ENCODE measurements around the gene FNDC3B. TPM values are rescaled to one million over a fixed set of nuclear protein-coding genes. Genes with fewer than 3 reads are reported as not detected.

FNDC3B gene
- total RNA-seq, 1 experiment from 2014 or later = 173 TPM

GRCh38 chr3:172270557-172271166 is 231.3 kb downstream of the FNDC3B start:
- ChIA-PET CTCF (no interaction called here), POLR2A (no interaction called here)
- no TSS peak for BruUV-seq (replicated peaks)

GRCh38 chr3:172271386-172271976 is 232.1 kb downstream of the FNDC3B start:
- no peaks in the 10 kb centered on the region for H3K4me1 ChIP-seq (ENCODE audit: control insufficient read depth, insufficient read depth, low read length)
- intact Hi-C loops (cut with micrococcal nuclease; ENCODE audit: unreplicated experiment) (no loop called here), in situ Hi-C loops (cut with HindIII; ENCODE audit: low pct_unique_long_range_greater_than_20kb, low sequenced_read_pairs) (no loop called here)
- ChIA-PET CTCF (no interaction called here), POLR2A (no interaction called here)
- no TSS peak for BruUV-seq (replicated peaks)
- H3K36me3 ChIP-seq (ENCODE audit: control insufficient read depth, insufficient read depth, low read length) = peaks cover 2% of the 10 kb centered on the region; the same call in 1 of the 2 replicates
- H3K9me3 ChIP-seq (ENCODE audit: control insufficient read depth, insufficient read depth, low read depth, low read length) = no peaks in the 10 kb centered on the region
- no peaks in the 10 kb centered on the region for H3K27me3 ChIP-seq (ENCODE audit: control insufficient read depth, insufficient read depth, low read length)
- no peak overlapping the region for H3K27ac ChIP-seq (ENCODE audit: low read length)
- no peak for ATAC-seq
- H3K4me3 ChIP-seq (ENCODE audit: low read depth in 2 of 2, low read length in 2 of 2) = no peak overlapping the region
- no peak for TF ChIP-seq REST (IDR thresholded peaks at IDR 0.05; ENCODE audit: insufficient read depth in 1 of 2, low read depth in 2 of 2, low read length in 1 of 2)
- no peak for TF ChIP-seq SIN3A (IDR thresholded peaks at IDR 0.05; ENCODE audit: borderline replicate concordance, insufficient read depth, low read depth, low read length)
- no peak for TF ChIP-seq CTCF (IDR thresholded peaks at IDR 0.05)
- no peak for DNase-seq (ENCODE audit: low read depth, low spot score)

More at GRCh38 chr3:172270557-172271166, 231.3 kb downstream of the FNDC3B start:
- intact Hi-C loops (cut with micrococcal nuclease; ENCODE audit: unreplicated experiment) = no loop called here
- Histone ChIP-seq H3K27me3 (ENCODE audit: control insufficient read depth, insufficient read depth, low read length) (no peaks in the 10 kb centered on the region), H3K4me1 (ENCODE audit: control insufficient read depth, insufficient read depth, low read length) (no peaks in the 10 kb centered on the region), H3K9me3 (ENCODE audit: control insufficient read depth, insufficient read depth, low read depth, low read length) (no peaks in the 10 kb centered on the region), H3K36me3 (ENCODE audit: control insufficient read depth, insufficient read depth, low read length) (peaks cover 3% of the 10 kb centered on the region; the same call in 1 of the 2 replicates), H3K4me3 (ENCODE audit: low read depth in 2 of 2, low read length in 2 of 2) (no peak overlapping the region), H3K27ac (ENCODE audit: low read length) (no peak overlapping the region)
- ATAC-seq = no peak
- in situ Hi-C loops (cut with HindIII; ENCODE audit: low pct_unique_long_range_greater_than_20kb, low sequenced_read_pairs) = no loop called here
- TF ChIP-seq SIN3A (IDR thresholded peaks at IDR 0.05; ENCODE audit: borderline replicate concordance, insufficient read depth, low read depth, low read length) (no peak), POLR2AphosphoS5 (IDR thresholded peaks at IDR 0.05; ENCODE audit: low read depth, low read length) (no peak), REST (IDR thresholded peaks at IDR 0.05; ENCODE audit: insufficient read depth in 1 of 2, low read depth in 2 of 2, low read length in 1 of 2) (no peak), CTCF (IDR thresholded peaks at IDR 0.05) (no peak), TCF7L2 (IDR thresholded peaks at IDR 0.05; ENCODE audit: low read depth, low read length) (no peak)
- DNase-seq (ENCODE audit: low read depth, low spot score) = no peak
